Measurements from ENCODE around the gene DSCAML1.

- no peak for TF ChIP-seq ZZZ3 (IDR thresholded peaks at IDR 0.05; ENCODE audit: control insufficient read depth, insufficient read length, low read depth)
- TF ChIP-seq SUZ12 (IDR thresholded peaks at IDR 0.05; ENCODE audit: unreplicated experiment), result no peak
- no peak for TF ChIP-seq TAF1 (IDR thresholded peaks at IDR 0.05; ENCODE audit: borderline replicate concordance, low read depth, low read length)
- TF ChIP-seq RELA (IDR thresholded peaks at IDR 0.05; ENCODE audit: borderline replicate concordance, partially characterized antibody), result no peak
- TF ChIP-seq SMC3 (IDR thresholded peaks at IDR 0.05; ENCODE audit: borderline replicate concordance, low read length), result no peak
- no peak for TF ChIP-seq RCOR1 (conservative IDR thresholded peaks at IDR 0.05; ENCODE audit: low read depth, low read length)
- TF ChIP-seq EZH2 (IDR thresholded peaks at IDR 0.05; ENCODE audit: borderline replicate concordance, control insufficient read depth, low read depth, low read length), result no peak
- TF ChIP-seq CHD4 (IDR thresholded peaks at IDR 0.05), result no peak
- no peak for TF ChIP-seq REST (IDR thresholded peaks at IDR 0.05; ENCODE audit: low read depth, low read length)
- TF ChIP-seq CTCF (IDR thresholded peaks at IDR 0.05 in 2 of 3, conservative IDR thresholded peaks at IDR 0.05 in 1 of 3; ENCODE audit: control insufficient read depth in 2 of 3, extremely low read depth in 1 of 3, insufficient read depth in 1 of 3, low read depth in 3 of 3, low read length in 3 of 3), result no peak
- no peak for TF ChIP-seq BCL11A (IDR thresholded peaks at IDR 0.05; ENCODE audit: low read depth, low read length)
Measured at GRCh38 chr11:117465236-117465997, 331.6 kb downstream of the DSCAML1 start.

All from GM12878 (cell line).